Measurements from ENCODE around the gene FAM83C.

- TF ChIP-seq POLR2A (IDR thresholded peaks at IDR 0.05; ENCODE audit: low read depth, low read length) (no peak), TAF1 (IDR thresholded peaks at IDR 0.05; ENCODE audit: borderline replicate concordance, low read depth, low read length) (no peak)
These were observed 40.2 kb downstream of the FAM83C start for GRCh38 chr20:35252037-35252461.

All from GM12892 (cell line).